ENCODE measurements around the gene FXR2.

DNA sequence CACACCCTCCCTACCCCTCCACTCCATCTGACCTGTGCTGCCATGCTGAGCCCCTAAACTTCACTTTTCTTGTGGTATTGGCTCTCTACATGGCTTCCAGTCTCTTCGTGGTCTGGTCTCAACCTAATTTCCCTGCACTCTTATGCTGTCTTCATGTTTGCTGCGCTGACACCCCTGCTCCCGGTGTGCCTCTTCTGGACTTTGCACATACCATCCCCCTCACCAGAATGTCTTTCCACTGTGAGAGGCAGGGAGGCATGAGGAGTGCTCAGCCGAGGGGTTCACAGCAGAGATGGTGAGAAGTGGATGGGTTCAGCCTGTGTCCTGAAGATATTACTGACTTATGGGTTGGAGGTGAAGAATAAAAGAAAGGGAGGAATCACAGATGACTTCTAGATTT lies 63.3 kb downstream of the FXR2 start:
- no peak for TF ChIP-seq EGR1 (IDR thresholded peaks at IDR 0.05; ENCODE audit: low read depth in 2 of 2)
- no peak for TF ChIP-seq CTCF (IDR thresholded peaks at IDR 0.05; ENCODE audit: low read depth, low read length, missing input control)
- TF ChIP-seq RAD21 (IDR thresholded peaks at IDR 0.05): no peak
- TF ChIP-seq ATF3 (IDR thresholded peaks at IDR 0.05): no peak
- TF ChIP-seq YY1 (IDR thresholded peaks at IDR 0.05): no peak
- no peak for TF ChIP-seq TAF1 (conservative IDR thresholded peaks at IDR 0.05)

All from liver (tissue), 3 donors.